Limb (tissue), 2 donors: Measurements from ENCODE around the gene MYO16.
"Not testable (repeated sequence)": the region's sequence is repeated elsewhere in the genome, so short reads cannot be mapped to it uniquely, and the experiment has no call there.

Experiments used
- DNase-seq, 2 donors: peaks; one replicate each; pipeline ENCODE4 v3.0.0-alpha.2; 2016; ENCODE audit errors: extremely low spot score in 2 of 2

Gene MYO16

DNA sequence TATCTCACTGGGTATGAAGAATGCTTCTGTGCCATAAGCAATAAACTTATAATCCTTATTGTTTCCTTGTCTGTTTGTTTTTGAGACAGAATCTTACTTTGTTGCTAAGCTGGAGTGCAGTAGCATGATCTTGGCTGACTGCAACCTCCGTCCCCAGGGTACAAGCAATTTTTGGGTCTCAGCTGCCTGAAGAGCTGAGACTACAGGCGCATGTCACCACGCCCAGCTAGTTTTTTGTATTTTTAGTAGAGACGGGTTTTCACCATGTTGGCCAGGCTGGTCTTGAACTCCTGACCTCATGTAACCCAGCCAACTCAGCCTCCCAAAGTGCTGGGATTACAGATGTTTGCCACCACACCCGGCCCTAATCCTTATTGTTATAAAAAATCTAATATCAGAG lies 112.5 kb downstream of the MYO16 start:
- no peak for DNase-seq

DNA sequence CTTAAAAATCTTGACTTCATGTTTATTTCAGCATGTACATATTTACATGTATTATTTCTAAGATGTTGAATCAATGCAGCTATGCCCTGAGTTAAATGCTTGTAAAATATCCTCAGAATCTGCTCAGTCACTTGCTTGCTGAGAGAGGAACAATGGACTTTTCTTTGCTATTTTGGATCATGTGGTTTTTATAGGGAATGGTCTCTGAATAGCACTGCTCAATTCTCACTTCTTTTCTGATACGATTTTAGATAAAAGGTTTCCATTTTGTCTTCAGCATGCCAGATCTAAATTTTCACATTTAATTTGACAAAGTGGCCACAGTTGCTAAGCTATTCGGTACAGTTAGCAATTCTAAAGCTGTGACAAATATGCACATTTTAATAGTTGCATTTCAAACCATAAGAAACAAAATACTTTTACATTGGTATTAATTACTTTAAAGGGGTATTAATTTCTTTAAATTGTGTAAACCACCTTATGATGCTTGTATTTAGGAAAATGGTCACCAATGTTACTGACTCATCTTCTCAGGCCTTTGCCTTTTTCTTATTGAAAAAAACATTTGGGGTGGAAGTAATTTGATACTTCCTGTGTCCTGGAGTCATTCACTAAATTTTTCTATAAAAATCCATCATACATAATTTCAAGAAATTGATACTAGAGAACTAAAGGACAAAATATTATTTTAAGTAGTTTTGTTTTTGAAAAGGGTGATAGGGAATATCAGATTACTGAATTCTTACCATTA lies 113.5 kb downstream of the MYO16 start:
- DNase-seq, result no peak

DNA sequence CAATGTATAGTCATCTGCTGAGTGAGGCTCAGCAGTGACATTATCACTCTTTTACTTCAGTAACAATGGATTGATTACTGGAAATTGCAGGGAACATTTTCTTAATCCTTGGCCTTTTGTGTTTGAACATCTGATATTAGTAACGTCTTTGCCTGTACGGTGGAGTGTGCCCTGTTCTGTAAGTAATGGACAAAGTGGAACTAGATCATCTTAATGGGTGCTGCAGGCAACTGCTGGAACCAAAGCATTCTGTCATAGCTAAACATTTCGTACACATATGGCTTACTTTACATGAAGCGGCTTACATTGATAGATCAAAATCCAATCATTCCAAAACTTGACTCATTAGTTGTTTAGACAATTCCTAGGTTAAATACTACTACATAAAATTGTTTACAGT lies 114.1 kb downstream of the MYO16 start:
- no peak for DNase-seq

DNA sequence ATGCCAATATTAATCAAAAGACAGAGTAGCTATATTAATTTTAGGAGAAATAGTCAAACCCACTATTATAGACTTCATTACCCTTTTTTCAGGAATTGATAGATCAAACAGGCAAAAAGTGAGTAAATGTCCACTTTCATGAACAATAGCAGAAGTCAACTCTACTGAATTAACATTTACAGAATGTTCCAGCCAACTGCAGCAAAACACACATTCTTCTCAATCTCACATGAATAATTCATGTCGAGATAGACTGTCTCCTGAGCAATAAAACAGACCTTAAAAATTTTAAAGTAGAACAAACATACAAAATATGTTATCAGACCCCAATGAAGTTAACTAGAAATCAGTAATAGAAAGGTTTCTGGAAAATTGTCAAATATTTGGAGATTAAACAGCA lies 118.4 kb downstream of the MYO16 start:
- no peak for DNase-seq

DNA sequence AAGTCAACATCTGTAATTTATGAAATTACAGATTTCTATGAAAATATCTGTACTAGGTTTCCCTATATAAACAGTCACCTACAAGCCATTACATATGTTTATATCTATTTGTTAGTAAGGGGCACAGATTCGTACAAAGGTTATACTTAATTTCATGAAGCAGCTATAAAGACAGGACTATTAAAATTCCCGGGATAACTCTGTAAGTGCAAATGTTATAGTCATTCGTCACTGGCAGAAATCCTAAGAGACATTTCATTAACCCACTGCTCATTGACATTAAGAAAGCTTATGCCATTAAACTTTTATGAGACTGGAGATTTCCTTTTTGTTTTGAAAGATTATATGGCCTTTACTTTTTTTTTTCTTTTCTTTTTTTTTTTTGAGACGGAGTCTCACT lies 122.9 kb downstream of the MYO16 start:
- no peak for DNase-seq

DNA sequence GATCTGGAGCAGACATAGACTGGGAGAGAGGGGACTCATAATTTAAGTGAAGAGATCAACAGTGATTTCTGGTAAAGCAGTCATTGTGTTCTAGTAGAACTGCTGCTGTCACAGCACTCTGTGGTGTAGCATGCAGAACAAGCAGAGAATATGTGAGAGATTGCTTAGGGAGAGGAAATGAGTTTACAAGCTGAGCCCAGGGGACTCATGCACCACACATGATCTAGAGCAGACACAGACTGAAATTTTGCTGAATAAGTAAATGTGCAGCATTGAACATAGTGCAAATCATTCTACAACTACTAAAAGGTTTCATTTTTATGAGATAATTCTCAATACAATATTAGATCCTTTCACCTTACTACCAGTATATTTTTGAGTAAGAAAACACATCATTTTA lies 125.7 kb downstream of the MYO16 start:
- DNase-seq, result peak in 1 of 2 donors; percentile 18

DNA sequence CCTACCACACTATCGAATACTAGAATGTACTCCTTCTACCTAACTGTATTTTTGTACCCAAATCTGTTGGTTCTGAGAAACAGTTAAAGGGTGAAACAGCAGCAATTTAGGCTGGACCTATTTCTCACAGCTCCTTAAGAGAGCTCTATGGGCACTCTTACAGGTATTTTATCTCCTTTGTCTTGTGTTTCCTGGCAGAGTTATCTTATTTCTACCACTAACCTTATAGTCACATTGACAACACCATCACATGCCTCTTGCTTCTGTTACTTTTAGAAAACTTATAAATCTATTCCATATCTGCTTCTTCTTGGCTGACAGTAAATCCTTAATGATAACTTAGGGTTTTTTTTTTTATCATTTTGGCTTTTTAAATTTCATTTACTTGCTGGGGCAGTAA lies 130.7 kb downstream of the MYO16 start:
- no peak for DNase-seq

DNA sequence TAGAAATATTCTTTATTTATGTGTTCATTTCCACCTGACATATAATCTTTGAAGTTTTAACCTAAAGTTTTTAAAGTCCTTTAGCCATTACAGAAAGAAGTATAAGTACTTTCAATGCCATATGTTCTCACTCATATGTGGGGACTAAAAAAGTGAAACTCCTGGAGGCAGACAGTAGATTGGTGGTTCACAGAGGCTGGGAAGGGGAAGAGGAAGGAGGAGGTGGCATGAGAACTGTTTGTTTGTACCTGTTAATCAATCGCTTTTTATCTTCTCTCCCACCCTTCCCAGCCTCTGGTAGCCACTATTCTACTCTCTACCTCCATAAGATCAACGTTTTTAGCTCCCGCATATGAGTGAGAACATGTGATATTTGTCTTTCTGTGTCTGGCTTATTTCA lies 131.1 kb downstream of the MYO16 start:
- no peak for DNase-seq

DNA sequence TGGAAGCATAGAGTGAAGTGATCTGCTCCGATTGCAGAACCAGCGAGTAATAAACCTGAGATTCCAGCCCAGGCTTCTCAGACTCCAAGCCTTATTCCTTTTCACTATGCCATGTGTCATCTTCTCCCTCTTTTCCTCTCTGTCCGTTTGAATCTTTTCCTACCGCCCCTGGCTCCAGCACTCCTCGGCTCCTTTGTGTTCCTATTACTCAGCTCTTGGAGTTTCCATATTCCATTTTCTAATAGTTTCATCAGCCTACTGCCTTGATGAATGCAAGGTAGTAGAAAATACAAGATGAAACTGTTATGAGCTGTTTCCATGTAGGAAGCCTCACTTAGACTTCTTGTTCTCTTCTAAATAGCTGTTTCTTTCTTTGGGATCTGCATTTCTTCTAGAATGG lies 138.6 kb downstream of the MYO16 start:
- DNase-seq, result no peak

DNA sequence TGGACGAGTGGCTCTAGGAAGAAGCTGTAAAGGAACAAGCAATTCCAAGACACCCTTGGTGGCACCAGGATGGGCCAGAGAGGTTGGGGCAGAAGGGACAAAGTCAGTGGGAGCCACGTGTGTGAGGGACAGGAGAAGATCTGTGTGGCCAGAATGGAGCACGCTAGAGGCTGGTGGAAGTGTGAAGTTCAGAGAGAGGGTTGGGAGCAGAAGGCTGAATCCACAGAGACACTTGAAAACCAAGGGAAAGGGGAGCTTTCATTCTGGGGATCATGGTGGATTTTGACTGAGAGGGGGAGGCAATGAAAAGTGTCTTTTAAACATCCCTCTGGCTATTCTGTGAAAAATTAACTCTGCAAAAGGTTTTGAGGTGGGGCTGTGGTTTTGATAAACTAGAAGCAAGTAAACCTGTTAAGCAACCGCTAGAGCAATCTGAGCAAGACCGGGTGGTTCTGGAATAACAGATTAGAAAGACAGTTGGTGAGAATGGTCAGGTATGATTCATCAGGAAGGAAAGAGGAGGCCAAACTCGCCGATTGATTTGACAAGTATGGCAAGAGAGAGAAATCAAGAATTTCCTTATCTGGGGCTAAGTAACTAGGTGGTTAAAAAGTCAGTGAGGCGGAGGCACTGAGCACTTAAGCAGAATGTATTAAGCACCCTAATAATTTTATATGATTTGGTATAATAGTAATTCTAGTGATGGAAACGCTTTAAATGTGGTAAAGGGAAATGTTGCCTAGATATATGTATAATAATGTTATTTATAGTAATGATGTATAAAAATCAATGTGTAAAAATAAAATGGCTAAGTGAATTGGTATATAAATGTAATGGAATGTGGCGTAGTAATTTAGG lies 140.0 kb downstream of the MYO16 start:
- no peak for DNase-seq

DNA sequence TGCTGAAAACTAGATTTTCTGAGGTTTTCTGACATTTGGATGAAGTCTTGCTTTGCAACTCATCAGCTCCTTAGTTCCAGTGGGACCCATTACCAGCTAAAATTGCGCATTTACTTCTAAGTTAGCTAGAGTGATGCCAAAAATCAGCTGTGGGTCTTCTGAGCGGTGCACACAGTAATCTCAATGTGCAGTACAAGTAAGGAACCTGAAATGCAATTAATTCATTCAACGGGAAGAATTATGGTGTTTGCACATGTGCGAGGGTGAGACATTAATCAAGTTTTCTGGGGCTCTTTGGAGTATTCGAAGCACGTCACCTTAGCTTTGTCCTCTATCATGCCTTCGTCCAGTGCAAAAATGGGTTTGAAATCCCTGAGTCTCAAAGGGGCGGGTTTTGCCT lies 146.2 kb downstream of the MYO16 start:
- DNase-seq, result no peak

DNA sequence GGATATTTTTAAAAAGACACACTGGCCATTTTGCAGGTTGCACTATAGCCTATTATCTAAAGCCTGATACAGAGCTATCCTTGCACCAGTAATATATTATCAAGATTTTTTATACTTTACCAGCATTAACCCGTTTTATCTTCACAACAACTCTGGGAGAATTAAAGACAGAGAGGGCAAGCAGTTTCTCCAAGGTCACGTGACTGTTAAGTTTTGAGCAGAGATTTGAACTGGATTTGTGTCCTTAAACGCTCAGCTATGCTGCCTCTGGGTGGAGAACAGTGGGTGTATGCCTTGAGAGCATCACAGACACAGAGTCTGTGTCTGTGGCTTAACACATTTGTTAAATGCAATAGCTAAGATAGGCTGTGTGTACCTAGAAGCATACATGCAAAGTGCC lies 147.2 kb downstream of the MYO16 start:
- no peak for DNase-seq

DNA sequence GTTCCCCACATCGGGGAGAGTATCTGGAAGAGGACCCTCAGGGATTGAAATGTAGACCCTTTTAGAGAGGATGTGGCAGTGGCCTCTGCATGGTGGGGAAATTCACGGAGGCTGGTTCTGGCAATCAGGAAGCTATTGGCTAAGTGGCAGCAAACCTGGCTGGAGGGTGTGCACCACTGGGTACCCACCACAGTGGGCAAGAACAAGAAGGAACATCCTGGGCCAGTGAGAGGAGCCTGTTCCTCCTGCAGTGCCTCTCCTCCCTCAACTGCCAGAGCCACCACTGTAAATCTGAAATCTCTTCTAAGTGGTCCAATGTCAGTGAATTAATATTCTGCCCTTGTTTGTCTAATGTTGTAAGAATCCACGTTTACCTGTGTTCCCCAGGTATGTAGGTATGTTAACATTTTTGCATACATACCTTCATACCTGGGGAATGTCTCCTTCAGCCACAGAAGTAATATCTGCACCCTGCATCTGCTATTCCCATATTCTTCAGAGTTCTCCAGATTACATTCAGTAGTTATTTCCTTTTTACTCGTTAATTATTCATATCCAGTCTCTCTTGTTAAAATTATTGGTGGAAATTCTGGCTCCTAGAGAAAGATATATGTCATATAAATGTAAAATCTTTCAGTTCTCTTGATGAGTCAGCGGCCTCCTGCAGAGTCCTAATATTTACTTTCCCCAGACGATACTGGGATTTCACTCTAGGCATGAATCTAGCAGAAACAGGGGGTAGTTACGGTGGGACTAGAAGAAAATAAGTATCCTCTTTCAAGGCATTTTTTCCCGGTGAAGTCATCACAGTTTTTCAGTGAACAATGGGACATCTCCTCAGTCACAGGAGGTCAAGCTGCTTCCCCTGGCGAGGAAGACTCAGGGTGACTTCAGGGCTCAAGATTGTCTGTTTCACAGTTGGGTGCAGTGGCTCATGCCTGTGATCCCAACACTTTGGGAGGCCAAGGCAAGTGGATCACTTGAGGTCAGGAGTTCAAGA lies 148.3 kb downstream of the MYO16 start:
- no peak for DNase-seq

DNA sequence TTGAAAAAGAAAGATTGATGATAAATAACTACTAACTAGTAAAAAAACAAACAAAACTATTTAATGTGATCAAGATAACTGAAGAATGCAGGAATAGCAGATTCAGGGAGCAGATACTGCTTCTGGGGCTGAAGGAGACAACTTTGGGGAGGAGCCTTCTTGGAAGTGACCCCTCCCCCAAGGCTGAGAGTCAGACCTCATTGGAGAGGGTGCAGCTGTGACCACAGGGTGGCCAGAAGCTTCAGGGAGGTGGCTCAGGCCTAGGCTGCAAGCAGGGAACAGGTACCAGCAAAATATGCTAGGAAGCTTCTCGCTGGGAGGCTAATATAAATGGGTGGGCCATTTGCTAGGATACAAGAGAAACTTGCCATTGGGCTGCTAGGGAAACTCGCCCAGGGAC lies 149.9 kb downstream of the MYO16 start:
- DNase-seq, result no peak

DNA sequence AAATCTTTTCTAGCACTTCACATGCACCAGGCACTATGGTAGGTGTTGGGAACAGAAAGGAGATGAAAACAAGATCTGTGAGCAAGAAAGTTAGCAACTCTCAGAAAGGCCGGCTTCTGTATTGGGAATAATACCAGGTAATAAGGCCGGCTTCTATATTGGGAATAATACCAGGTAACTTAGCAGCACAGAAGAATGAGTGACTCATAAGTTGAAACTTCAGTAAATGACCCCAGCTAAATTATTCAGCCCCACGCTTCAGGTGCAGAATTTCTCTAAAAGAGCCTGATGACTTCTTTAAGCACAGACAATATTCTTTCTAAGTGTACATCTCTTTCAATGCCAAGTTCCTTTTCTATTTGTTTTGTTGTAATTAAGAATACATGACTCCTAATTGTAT lies 151.3 kb downstream of the MYO16 start:
- no peak for DNase-seq

DNA sequence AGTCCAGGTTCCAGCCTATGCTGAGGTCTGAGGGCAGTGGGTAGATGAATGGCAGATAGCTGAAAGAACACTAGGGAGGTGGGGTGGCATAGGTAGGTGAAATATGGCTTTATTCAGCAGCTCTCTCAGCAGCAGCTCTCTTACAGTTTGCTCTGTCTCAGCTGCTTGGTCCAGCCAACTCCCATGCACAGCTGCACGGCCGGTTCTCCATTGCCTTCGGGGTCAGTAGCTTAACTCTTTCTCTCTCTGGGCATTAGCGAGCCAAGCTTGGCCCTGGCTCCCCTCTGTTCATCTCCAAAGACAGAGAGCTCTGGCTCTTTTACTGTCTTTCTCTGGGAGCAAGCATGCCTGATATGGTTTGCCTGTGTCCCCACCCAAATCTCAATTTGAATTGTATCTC lies 151.9 kb downstream of the MYO16 start:
- DNase-seq, result no peak

DNA sequence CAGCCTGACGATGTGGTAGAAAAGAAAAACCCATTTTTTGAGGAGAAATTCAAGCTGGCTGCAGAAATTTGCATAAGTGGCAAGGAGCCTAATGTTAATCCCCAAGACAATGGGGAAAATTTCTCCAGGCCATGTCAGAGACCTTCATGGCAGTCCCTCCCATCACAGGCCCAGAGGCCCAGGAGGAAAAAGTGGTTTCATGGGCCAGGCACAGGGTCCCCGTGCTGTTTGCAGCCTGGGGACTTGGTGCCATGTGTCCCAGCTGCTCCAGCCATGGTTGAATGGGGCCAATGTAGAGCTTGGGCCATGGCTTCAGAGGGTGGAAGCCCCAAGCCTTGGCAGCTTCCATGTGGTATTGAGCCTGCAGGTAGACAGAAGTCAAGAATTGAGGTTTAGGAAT lies 153.1 kb downstream of the MYO16 start:
- DNase-seq, result not testable (repeated sequence)

DNA sequence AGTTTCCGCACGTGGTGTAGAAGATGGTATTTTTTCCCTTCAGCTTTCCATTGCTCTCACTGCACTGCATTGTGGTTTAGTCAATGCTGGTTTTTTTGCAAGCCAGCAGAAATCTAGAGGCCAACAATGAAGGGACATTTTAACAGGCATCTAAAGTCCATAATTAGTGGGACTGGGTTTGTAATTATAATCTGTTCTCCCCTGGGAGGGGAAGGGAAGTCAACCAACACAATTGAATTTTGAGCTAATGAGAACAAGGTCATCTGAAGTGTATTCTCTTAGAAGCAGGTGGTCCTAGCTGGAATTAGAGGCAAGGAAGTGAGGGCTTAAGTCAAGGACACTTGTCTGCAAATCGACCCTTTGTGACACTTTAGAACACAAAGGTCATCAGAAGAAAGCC lies 156.4 kb downstream of the MYO16 start:
- no peak for DNase-seq

DNA sequence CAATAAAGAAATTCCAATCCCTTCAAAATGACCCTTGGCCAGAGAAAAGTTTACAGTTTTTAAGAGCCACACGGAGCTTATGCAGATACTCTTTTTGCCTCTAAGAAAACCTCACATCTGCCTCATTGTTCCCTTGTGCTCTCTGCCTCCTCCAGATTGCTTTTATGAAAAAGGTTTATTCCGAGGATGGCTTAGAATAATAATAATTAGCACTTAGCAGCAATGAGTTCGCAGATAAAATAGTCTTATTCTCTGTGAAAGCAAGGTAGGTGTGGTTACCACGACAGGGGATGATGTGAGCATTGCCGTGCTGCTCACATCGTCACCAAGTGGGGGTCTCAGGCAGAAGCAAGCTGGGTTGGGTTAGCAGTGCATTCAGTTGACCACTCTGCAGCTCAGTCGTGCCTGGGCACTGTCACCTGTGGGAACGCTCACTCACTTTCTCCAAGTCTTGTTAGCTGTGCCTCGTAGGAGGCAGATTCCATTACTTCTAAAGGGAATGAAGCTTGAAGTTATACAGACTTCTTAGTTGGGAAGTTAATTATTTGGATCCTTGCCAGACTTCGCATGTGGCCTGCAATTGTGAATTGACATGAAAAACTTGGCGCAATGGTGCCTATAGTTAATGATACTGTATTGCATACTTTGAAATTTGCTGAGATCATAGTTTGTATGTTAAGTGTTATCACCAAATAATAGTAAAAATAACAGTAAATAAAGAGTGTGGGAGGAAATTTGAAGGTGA lies 157.2 kb downstream of the MYO16 start:
- no peak for DNase-seq

DNA sequence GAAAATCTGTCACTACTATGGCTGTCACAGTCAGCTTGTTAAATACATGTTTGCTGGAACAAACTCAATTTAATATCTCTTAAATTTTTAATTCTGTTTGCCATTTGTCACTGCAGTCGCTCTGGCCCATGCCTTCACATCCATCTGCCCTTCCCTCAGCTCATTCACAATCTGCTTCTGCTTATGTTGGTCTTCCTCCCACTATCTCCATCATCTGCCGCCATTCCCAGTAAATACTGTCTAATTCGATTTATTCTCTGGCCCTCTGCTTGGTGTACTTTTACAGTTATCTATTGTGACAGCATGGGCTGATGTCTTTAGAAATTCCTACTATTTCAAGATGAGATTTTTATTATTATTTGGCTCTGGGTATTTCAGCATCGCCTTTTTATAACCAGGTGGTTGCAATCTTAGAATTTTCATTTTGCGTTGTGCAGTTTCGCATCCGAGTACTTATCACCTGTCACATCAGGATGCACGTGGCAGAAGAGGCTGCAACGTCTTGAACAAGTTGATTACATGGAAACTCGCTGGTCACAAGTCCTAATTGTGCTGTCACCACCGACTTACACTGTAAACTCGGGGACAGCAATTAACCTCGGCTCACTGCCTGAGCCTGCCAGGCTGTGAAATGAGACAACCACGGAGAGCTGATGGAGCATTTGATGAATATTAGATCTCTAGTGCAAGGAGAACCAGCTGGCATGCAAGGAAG lies 158.4 kb downstream of the MYO16 start:
- DNase-seq, result no peak
